NCI-H2227 (cell line): ENCODE measurements around the gene CDC42BPG.

Source experiments
- DNase-seq: peaks from one replicate; lab custom pipeline; 2025; ENCODE audit not compliant: unreplicated experiment; lab: John Stamatoyannopoulos, UW

CDC42BPG gene

DNA sequence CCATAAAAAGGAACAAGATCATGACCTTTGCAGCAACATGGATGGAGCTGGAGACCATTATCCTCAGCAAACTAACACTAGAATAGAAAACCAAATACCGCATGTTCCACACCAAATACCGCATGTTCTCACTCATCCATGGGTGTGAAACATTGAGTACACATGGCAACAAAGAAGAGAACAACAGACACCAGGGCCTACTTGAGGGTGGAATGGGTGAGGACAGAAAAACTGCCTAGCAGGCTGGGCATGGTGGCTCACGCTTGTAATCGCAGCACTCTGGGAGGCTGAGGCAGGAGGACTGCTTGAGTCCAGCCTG is 21.7 kb upstream of the CDC42BPG start:
- DNase-seq = no peak

DNA sequence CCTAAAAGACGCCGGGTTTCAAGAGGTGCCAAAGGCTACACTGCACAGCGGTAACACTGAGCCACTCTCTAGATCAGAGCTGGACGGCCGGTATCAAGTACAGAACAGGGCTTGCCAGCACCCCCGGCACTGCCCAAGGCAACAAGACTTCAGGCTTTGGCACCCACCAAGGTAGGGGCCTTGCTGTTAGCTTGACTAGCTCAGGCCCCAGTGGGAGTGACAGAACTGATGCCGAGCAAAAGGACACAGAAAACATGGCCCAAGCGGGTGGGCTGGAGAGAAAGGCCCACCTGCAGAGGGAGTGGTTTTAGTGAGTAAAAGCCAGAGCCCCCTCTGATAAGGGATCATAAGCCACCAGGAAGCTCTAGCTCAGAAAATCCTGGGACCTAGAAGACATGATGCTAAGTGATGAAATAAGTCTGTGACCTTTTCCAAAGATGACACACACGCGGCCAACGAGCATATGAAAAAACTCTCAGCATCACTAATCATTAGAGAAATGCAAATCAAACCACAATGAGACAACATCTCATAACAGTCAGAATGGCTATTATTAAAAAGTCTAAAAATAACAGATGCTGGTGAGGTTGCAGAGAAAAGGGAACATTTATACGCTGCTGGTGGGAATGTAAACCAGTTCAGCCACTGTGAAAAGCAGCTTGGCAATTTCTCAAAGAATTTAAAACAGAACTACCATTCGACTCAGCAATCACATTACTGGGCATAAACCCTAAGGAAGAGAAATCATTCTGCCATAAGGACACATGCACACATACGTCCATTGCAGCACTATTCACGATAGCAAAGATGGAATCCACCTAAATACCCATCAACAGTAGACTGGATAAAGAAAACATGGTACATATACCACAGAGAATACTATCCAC is 21.1 kb upstream of the CDC42BPG start:
- DNase-seq = no peak

DNA sequence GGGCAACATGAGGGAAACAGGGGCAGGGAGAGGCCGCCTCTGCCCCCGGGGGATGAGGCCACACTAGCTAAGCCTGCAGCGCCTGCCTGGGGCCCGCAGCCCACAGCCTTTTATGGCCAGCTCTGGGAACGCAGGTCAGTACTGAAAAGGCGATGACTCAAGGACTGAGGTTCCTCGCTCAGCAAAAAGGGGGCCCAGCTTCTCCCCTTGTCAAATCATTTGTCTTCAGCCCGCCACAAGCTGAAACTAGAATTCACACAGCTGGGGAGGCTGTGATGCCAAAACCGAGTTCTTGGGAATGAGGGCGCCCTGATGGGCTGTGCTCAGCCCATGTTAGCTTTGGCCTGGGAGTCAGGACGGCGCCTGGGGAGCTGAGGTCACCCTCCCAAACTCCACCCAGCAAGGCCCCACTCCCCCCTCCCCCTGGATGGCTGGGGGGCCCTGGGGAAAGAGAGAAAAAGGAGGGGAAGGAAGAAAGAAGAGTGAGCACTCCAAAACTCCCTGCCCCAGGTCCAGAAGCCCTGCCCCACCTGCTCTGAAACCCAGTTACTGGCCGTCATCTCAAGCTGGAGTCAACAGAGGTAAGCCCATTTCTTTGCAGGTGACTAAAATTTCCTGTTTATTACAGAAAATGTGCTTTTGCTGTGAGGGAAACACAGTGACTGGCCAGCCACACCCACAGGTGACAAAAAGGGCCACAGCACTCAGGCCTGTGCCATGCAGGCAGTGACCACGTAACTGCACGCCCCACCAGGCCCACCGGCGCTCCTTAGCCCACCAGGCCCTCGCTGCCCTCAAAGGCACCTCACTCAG is 20.2 kb upstream of the CDC42BPG start:
- DNase-seq = no peak

DNA sequence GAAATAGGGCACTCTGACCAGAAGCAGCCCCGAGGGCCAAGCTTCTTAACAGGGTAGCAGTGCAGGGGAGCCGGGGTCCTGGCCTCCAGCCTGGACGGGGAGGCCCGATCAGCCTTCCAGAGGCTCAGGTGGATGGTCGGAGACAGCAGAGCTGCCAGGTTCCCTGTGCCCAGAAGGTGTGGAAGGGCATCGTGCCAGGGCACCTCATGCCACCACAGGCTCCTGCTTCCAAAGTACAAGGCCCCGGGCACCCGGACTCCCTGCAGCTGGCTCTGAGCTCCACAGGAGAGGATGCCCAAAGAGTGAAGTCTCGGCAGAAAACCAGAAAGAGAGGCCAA is 19.7 kb upstream of the CDC42BPG start:
- no peak for DNase-seq

DNA sequence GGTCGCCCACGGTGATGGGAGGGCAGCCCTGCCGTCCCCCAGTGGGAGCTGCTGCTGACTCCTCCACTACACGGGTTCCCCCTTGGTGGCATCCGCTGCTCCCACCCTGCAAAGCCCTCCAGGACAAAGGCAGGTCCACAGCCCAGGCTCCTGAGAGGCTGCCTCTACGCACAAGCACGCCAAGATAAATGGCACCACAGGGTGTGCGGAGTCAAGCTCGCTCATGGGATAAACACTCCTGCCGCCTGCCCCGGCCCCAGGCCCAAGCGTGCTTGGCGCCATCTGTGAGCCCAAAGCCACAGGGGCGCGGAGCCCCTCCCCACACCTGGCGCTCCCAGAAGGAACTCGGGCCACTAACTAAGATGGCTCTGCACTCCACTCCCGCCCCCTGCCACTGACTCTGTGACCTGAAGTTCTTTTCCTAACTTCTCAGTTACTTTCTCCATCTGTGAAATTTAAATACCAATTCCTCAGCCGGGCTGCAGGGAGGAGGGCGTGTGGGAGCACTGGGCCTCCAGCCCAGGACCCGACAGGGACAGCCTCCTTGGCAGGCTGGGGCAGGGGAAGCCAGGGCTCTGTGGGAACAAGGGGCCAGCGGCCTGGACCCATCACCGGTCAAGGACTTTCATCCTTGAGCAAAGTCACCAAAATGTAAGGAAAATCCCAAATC is 19.1 kb upstream of the CDC42BPG start:
- peak; percentile 65 for DNase-seq

DNA sequence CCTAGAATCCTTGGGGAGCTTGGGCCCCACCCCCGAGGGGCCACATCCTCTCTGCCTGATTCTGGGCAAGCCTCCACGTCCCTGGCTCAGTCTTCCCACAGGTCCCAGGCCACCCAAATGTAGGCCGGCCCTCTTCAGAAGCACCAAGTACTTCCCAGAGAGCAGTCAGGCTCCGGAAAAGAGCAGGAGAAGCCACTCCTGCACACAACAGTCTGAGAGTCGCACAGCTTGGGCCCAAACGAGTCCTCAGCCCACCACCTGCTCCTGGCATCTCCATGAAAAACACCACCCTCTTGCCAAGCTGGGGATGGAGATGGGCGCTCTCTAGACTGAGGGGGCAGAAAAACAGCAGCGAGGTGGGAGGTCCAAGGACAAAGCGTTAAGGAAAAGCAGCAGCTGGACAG is 18.5 kb upstream of the CDC42BPG start:
- no peak for DNase-seq

DNA sequence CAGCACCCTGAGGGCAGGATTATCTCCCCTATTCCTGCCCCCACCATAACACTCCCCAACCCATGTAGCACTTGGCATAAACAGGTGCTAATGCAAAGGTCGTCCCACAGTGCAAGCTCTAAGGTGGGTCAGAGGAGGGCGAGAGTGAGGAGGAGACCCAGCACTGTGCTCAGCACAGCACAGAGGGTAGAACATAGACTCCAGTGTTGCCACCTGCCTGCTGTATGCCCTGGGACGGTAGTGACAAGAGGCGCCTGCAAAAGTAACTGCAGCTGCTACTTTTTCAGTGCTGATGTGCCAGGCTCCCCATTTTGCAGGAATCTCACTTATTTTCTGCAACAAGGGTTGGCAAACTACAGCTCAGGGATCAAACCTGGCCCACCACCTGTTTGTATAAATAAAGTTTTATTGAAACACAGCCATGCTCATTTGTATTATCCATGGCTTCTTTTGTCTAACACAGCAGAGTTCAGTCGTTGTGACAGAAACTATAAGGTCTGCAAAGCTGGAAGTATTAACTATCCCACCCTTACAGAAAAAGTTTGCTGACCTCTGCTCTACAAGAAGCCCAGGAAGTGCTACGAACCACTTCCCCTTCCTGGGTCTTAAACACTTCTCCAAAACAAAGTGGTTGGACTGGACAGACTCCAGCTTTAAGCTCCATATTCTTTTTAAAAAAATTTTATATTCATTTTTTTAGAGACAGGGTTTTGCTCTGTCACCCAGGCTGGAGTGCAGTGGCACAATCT is 16.9 kb upstream of the CDC42BPG start:
- DNase-seq = no peak

DNA sequence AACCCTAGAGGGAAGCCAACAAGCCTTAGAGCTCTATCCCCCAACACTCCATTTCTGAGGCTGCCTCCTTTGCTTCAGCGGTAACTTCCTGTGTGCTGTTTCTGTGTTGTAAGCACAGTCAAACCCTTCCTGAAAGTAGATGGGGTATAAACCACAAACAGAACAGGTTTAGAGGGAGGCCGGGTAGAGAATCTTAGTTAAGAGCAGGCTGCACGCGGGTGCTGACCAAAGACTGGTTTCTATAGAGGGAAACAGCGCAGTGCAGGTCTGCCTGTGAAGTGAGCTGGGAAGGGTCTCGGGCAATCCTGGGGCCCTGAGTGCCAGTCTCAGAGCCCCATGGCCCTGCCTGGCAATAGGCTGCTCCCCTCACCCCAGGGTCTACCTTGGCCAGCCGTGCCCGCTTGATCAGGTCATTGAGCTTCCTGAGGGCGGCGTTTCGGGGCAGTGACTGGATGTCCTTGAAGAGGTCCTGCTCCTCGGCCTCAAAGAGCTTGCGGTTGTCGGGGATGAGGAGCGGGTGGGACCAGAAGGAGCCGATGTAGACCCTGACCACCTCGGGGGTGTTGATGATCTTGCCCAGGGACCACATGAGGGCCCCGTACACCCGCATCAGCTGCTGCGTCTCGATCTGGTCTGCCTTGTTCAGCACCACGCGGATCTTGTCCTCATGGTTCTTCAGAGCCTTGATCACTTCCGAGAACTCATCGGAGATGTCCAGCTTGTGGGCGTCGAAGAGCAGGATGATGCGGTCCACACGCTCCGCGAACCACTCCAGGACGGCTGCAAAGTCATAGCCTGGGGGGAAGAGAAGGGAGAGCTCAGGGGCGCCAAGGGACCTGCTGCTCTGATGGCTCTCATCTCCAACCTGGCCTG is 15.3 kb upstream of the CDC42BPG start:
- DNase-seq = no peak

DNA sequence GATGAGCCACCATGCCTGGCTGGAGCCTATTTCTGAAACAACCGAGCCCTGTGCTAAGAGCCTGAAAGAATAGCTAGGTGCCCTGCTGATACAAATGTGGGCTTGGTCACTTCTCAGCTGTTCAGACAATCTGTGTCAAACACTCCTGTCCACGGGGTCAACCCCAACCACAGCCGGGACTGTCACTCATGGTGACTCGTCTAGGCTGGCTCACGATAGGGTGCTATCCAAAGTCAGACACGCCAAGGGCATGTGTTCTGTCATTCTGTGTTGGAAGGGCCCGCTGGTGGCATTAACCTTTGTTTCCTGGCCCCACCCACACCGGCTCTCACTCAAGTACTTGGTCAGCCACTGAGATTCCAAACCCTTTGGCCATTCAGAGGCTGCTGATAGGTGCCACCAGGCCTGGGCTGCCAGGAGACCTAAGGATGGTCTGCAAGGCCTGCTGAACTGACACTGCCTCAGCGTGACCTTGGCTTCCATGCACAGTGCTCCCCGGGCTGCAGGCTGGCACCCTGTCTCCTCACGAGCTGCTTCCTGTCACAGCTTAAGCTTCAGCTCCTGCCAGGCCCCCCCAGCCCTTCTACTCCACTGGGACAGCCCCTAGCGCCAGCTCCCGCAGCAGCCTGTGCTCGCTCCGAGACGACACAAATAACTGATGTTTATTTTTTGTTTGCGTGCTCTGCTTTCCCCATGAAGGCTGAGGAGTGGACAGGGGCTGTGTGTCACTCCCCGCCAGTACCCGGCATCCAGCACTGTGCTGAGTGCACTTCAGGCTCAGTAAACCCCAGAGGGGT is 14.2 kb upstream of the CDC42BPG start:
- no peak for DNase-seq

DNA sequence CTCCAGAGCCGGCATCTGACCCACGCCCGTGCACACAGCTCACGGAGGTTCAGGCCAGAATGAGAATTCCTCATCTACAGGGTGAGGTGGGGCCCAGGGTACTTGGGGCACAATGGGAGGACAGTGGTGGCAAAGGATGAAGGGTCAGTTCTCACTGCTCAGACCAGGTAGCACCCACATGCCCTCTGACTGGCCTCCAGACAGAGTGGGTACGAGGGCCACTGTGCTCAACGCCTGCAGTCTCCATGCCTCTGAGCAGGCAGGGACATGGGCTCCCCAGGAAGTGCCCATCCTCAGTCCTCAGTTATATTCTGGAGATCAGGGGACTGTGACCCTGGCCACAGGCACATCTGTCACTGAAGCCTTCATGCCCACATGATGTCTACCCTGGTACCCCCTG is 13.0 kb upstream of the CDC42BPG start:
- DNase-seq = no peak

DNA sequence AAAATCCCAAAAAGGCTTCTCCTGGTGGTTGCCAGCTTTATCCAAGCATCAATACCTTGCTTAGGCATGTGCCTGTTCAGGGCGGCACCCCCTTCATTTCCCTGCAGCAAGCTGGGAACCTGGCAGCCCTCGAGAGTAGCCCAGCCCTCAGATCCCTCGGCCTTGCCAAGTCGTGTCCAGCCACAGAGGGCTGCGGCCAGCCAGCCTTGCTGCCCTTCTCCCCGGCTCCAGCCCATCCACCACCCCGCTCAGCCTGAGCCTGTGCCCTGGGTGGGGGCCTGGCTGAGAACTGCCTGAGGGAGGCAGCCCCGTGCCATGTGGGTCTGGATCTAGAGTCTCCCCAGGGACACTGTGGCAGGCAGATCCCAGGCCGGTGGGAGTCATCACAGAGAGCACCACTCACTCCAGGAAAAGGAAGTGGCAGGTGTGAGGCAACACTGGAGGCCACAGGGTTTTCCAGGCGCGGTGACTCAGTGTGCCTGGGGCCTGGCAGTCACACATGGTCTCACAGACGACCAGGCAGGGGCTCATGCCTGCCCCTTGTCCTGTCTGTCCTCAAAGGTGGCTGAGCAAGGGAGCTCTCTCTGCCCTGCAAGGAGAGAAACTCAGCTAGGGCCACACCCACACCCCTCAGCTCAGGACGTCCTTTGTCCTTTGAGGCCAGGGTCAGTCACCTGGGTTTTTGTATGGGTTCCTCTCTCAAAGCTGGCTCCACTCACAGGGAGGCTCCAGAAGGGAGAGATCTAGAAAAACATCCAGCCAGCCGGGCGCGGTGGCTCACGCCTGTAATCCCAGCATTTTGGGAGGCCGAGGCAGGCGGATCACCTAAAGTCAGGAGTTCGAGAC is 12.2 kb upstream of the CDC42BPG start:
- DNase-seq = no peak

DNA sequence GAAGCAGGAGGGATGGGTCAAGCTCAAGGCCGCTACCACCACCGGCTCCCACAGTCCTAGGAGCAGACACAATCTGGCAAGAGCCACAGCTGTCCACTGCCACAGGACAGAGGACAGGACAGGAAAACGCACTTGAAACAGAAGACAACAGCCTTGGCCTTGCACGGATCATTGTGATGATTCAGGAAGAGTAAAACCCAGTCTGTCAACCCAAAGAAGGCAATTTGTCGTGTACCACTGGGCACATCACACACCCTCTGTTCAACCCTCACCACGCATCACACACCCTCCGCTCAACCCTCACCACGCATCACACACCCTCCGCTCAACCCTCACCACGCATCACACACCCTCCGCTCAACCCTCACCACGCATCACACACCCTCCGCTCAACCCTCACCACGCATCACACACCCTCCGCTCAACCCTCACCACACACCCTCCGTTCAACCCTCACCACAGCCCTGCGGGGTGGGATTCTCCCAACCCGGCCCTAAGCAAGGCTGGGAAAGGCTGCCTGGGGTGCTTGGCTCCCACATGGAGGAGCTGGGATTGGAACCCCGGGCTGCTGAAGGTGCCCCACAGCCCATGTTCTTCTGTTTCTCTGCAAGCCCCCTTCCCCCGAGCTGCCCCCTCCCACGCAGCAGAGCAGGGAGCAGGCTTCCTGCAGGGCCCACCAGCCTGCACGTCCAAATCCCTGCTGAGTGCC is 11.3 kb upstream of the CDC42BPG start:
- no peak for DNase-seq

DNA sequence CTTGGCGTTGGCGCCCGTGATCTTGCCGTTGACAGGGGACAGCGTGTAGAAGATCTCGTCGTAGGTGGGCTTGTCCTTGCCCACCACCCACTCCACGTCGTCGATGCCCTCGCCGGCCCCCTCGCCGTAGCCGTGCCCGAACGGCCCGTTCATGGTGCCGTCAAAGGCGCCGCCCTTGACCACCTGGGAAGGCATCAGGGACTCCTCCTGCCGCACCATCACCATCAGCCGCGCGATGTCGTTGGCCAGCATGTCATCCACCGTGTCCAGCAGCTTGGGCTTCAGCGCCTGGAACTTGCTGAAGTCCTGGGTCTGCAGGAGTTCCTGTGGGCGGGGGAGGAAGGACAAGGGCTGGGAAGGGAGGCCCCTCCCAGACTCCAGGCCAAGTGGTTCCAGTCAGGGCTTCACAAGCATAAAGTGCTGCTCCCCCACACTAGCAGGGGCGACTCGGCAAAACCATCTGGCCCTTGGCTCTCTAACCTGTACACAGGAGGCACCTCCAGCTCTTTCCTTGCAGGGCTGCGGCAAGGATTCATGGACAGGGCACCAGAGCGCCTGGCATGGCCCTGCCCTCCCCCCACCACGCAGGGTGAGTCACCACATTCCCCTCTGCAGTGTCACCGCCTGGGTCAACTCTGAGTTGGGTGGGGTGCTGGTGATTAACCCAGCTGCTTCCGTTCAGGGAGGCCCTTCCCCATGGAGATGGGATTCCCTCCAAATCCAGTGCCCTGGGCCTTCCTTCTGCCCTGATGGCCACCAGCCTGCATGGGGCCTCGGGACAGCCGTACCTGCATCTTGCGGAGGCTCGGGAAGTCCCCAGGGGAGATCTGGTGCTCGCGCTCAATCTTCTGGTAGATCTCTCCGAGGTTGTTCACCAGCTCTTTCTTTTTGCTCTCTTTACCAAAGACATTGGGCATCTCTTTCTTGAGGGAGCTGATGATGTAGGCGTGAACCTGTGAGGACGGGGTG is 10.4 kb upstream of the CDC42BPG start:
- no peak for DNase-seq

DNA sequence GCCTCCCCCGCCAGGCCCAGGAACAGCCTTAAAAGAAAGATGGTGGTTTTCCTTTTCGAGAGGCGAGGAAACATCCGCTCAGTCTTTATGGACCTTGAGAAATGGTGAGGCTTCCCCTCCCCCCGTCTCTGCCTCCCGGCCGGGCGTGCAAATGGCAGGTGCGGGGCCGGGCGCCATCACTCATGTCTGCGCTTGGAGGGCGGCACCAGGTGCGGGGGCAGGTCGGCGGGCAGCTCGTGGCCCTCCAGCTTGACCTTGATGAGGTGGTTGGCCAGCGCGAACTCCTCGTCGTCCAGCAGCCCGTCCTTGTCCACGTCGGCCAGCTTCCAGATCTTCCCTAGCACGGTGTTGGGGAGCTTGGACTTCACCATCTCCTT is 9.7 kb upstream of the CDC42BPG start:
- DNase-seq = no peak

DNA sequence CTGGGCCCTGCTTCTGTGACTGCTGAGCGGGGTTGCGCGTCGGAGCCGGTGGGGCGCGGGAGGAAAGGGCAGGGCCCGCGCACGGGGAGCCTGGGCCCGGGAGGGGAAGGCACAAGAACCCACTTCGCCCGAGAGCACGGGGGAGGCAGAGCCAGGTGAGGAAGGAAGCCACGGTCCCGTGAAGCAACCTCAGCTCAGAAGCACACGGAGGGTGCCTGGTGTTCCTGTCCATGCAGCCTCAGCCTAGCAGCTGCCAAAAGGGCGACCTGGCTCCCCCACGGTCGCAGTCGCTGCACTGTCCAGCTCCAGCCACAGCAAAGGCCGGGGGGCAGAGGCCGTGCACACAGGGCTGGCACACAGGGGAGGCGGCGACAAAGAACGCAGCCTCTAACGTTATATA is 9.3 kb upstream of the CDC42BPG start:
- DNase-seq = no peak

DNA sequence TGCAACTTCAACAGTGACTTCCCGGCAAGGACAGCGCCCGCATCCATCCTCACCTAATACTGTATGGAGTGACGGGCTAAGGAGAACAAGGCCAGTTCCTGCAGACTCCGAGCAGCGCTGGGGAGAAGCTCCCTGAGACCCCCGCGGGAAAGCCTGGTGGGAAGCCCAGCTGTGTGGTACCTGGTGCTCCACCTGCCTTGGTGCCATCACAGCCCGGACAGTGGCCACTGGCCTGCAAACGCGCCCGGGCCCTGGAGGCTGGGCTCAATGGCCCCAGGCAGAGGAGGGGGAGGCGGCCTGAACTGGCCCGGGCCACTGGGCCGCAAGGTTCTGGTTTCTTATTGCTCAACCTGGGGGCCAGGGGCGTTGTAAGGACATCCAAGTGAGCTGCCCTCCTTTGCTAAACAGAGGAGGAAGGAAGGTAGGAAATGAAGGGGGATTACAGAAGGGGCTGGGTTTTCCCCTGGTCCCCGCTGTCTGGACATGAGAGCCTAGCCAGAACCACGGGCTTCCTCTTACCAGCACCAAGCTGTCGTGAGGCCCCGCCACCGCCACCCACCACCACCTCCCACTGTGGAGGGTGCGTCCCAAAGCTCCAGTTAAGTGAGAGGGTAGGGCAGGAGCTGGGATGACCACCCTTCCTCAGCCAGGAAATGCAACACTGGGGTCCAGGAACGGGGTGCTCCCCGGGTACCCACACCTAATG is 8.5 kb upstream of the CDC42BPG start:
- DNase-seq = no peak
